SK-N-SH (cell line): ENCODE results near the gene ZNF106.

Source experiments
- CTCF ChIP-seq: fragments of 200-600 bp; sonication (generic); IDR thresholded peaks from 2 replicates; pipeline ENCODE4 v1.6.1; 2017; ENCODE audit warnings: antibody characterized with exemption, mild to moderate bottlenecking, moderate library complexity
- EZH2phosphoT487 ChIP-seq: fragments of 200-600 bp; sonication (generic); IDR thresholded peaks from 2 replicates; pipeline ENCODE4 v1.6.1; 2017; ENCODE audit warnings: low read depth, mixed run types, mild to moderate bottlenecking, antibody characterized with exemption, moderate library complexity, borderline replicate concordance
- FOXM1 ChIP-seq: IDR thresholded peaks from 2 replicates; pipeline ENCODE4 v1.4.0; 2012; ENCODE audit warnings: low read depth, mild to moderate bottlenecking
- GABPA ChIP-seq: IDR thresholded peaks from 2 replicates; pipeline ENCODE4 v1.4.0; 2012; ENCODE audit warnings: low read depth, mild to moderate bottlenecking
- JUND ChIP-seq: IDR thresholded peaks from 2 replicates; pipeline ENCODE4 v1.4.0; 2012
- NRF1 ChIP-seq: IDR thresholded peaks from 2 replicates; pipeline ENCODE4 v1.6.1; 2012; ENCODE audit warnings: low read depth, mild to moderate bottlenecking, low read length
- POLR2AphosphoS5 ChIP-seq: IDR thresholded peaks from 2 replicates; pipeline ENCODE4 v1.6.1; 2012; ENCODE audit warnings: low read depth, low read length
- RAD21 ChIP-seq: IDR thresholded peaks from 2 replicates; pipeline ENCODE4 v1.6.1; 2012; ENCODE audit warnings: mild to moderate bottlenecking, low read length
- TAF1 ChIP-seq: IDR thresholded peaks from 2 replicates; pipeline ENCODE4 v1.6.1; 2012; ENCODE audit warnings: low read depth, mild to moderate bottlenecking, low read length, moderate library complexity, borderline replicate concordance

- no peak for TF ChIP-seq CTCF
- no peak for TF ChIP-seq JUND
- no peak for TF ChIP-seq POLR2AphosphoS5
- no peak for TF ChIP-seq NRF1
- no peak for TF ChIP-seq RAD21
- no peak for TF ChIP-seq TAF1
- TF ChIP-seq FOXM1 = no peak
- no peak for TF ChIP-seq GABPA
- no peak for TF ChIP-seq EZH2phosphoT487
These were observed 81.9 kb downstream of the ZNF106 start for GRCh38 chr15:42409011-42409410.
